Tibial nerve (tissue), 3 donors: ENCODE measurements around the gene SF3B5.

ENCODE experiments used
- EP300 ChIP-seq, 2 donors: sonication (generic); formaldehyde crosslinking; IDR thresholded peaks; one replicate each; pipeline ENCODE4 v1.6.1; 2017; ENCODE audit warnings: antibody characterized with exemption in 2 of 2, mild to moderate bottlenecking in 1 of 2
- POLR2A ChIP-seq, 2 donors: fragments of 450-650 bp; IDR thresholded peaks; one replicate each; pipeline ENCODE4 v1.6.1; 2017; ENCODE audit warnings: antibody characterized with exemption in 2 of 2, mild to moderate bottlenecking in 2 of 2, moderate library complexity in 2 of 2

DNA sequence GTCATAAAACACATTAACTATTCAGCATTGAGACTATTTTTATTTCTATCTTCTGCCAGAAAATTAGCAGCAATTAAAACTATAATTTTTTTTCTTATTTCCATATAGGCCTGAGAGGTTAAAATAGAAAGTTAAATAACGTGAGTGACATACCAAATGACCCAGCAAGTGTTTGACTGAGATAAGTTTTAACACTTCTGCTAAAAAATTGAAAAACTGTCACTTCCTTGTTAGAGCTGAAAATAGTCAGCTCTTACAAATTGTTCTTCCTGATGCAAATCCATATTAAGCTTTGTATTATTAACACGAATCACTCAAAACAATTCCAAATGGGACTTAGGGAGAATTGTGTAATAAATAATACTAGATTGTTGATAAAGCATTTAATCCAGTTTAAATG, 28.5 kb upstream of the SF3B5 start:
- TF ChIP-seq POLR2A (IDR thresholded peaks at IDR 0.05) = no peak
- TF ChIP-seq EP300 (IDR thresholded peaks at IDR 0.05) = no peak
